Measurements from ENCODE around the gene TNS1. TPM values are rescaled to one million over a fixed set of nuclear protein-coding genes. Genes with fewer than 3 reads are reported as not detected.

TNS1 gene
- total RNA-seq, 1 experiment from 2014 or later: 3.4 TPM

GRCh38 chr2:217793566-217794132 is 209.1 kb downstream of the TNS1 start:
- H4K5ac ChIP-seq (ENCODE audit: insufficient read length, low read depth, low read length): no peak overlapping the region
- no peaks in the 10 kb centered on the region for H3K27me3 ChIP-seq (ENCODE audit: insufficient read depth, low read length)
- Mint-ChIP-seq H3K4me1 (peaks cover 9 to 15% of the 10 kb centered on the region in 2 experiments; a peak in 3 of 4 replicates), H3K9me3 (no peaks in the 10 kb centered on the region), H3K4me3 (no peak overlapping the region), H3K36me3 (ENCODE audit: insufficient read depth in 1 of 3, low read depth in 3 of 3) (no peaks in the 10 kb centered on the region), H3K27me3 (ENCODE audit: low read depth) (no peaks in the 10 kb centered on the region; the same call in 1 of the 2 replicates), H3K27ac (no peak overlapping the region)
- H3K4ac ChIP-seq (ENCODE audit: low read depth, low read length): no peak overlapping the region
- no peaks in the 10 kb centered on the region for H3K23me2 ChIP-seq (ENCODE audit: insufficient read length, low read depth, low read length, poor library complexity, severe bottlenecking)
- H3K4me1 ChIP-seq (ENCODE audit: insufficient read depth, low read length): no peaks in the 10 kb centered on the region
- no peak overlapping the region for H3K23ac ChIP-seq (ENCODE audit: insufficient read length, low read depth, low read length)
- no peak overlapping the region for H2AFZ ChIP-seq (ENCODE audit: low read length)
- WGBS (ENCODE audit: extremely low coverage, insufficient read length, low lambda C conversion rate): no CpG with 5 or more reads among the region's 8 CpGs
- no peak overlapping the region for H2AK5ac ChIP-seq (ENCODE audit: insufficient read length, low read length)
- H3K14ac ChIP-seq (ENCODE audit: insufficient read depth, low read length): no peak overlapping the region
- no peaks in the 10 kb centered on the region for H4K20me1 ChIP-seq (ENCODE audit: control insufficient read depth, insufficient read depth, insufficient read length)
- DNase-seq: no peak
- no peak overlapping the region for H3K18ac ChIP-seq (ENCODE audit: insufficient read length, low read depth, low read length)
- H3K9ac ChIP-seq (ENCODE audit: extremely low read depth, insufficient read length, low read length): no peak overlapping the region
- no peak overlapping the region for H2BK12ac ChIP-seq (ENCODE audit: insufficient read length, low read depth, low read length)
- no peak overlapping the region for H4K8ac ChIP-seq (replicated peaks; ENCODE audit: insufficient read length, low read depth, low read length)
- H3K56ac ChIP-seq (ENCODE audit: insufficient read length, low read depth, low read length): no peak overlapping the region
- no peak overlapping the region for H4K91ac ChIP-seq (ENCODE audit: insufficient read length, low read depth, low read length)
- H3K79me1 ChIP-seq (ENCODE audit: insufficient read depth, low read depth, low read length, poor library complexity, severe bottlenecking): no peaks in the 10 kb centered on the region
- no peaks in the 10 kb centered on the region for H3K9me3 ChIP-seq (ENCODE audit: control insufficient read depth, low read depth, low read length)
- no peak overlapping the region for H3T11ph ChIP-seq (ENCODE audit: low read length)
- H2BK20ac ChIP-seq (ENCODE audit: low read depth, low read length, poor library complexity, severe bottlenecking): no peak overlapping the region
- no peaks in the 10 kb centered on the region for H3K79me2 ChIP-seq (ENCODE audit: insufficient read depth, low read length)
- TF ChIP-seq CTCF (conservative IDR thresholded peaks at IDR 0.05): no peak
- H2BK5ac ChIP-seq (ENCODE audit: insufficient read length, low read length): no peak overlapping the region
- H3K4me2 ChIP-seq (ENCODE audit: insufficient read depth, insufficient read length, low read length): no peak overlapping the region
- H3K27ac ChIP-seq (ENCODE audit: insufficient read length, low read depth, low read length): no peak overlapping the region
- H2BK15ac ChIP-seq (ENCODE audit: low read depth, low read length): no peak overlapping the region
- no peak overlapping the region for H2BK120ac ChIP-seq (ENCODE audit: low read depth, low read length, poor library complexity, severe bottlenecking)
